ENCODE data around the gene IWS1.

IWS1 gene

DNA sequence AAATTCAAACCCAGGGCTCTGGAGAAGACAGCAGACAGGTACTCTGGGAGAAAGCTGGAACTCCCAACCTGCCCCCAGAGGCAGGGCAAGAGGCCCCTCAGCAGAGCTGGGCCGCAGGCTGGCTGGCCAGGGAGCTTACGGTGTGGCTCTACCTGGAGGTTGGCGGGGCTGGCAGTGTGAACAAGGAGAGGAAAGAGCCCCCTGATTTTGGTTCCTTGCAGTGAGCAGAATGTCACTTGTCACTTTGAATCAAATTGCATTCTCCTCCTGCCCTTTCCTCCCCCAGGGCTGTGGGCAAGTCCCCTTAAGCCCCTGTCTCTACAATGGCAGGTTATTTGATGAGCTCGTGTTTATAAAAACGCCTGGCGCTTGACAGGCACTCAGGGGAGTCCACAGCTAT, 41.8 kb upstream of the IWS1 start:
- Histone ChIP-seq H3K4me1 (ENCODE audit: control insufficient read depth, insufficient read depth, low read length) (peaks cover 5% of the 10 kb centered on the region), H3K9ac (ENCODE audit: low read length) (no peak overlapping the region), H3K9me3 (ENCODE audit: control insufficient read depth, insufficient read depth, low read depth, low read length) (no peaks in the 10 kb centered on the region), H3K27me3 (ENCODE audit: control insufficient read depth, insufficient read depth, low read length) (no peaks in the 10 kb centered on the region), H3K4me3 (ENCODE audit: low read depth, low read length) (no peak overlapping the region), H3K36me3 (ENCODE audit: control insufficient read depth, insufficient read depth, low read length) (no peaks in the 10 kb centered on the region), H3K27ac (ENCODE audit: low read depth, low read length) (no peak overlapping the region)

- no peaks in the 10 kb centered on the region for H3K36me3 ChIP-seq (ENCODE audit: control insufficient read depth, insufficient read depth, low read length)
- no peaks in the 10 kb centered on the region for H3K9me3 ChIP-seq (ENCODE audit: control insufficient read depth, insufficient read depth, low read depth, low read length)
- no peak overlapping the region for H3K27ac ChIP-seq (ENCODE audit: low read depth, low read length)
- H3K4me3 ChIP-seq (ENCODE audit: low read depth, low read length) = no peak overlapping the region
- no peak overlapping the region for H3K9ac ChIP-seq (ENCODE audit: low read length)
- H3K27me3 ChIP-seq (ENCODE audit: control insufficient read depth, insufficient read depth, low read length) = no peaks in the 10 kb centered on the region
- H3K4me1 ChIP-seq (ENCODE audit: control insufficient read depth, insufficient read depth, low read length) = peaks cover 5% of the 10 kb centered on the region
These were observed 41.1 kb upstream of the IWS1 start for GRCh38 chr2:127567351-127567854.

DNA sequence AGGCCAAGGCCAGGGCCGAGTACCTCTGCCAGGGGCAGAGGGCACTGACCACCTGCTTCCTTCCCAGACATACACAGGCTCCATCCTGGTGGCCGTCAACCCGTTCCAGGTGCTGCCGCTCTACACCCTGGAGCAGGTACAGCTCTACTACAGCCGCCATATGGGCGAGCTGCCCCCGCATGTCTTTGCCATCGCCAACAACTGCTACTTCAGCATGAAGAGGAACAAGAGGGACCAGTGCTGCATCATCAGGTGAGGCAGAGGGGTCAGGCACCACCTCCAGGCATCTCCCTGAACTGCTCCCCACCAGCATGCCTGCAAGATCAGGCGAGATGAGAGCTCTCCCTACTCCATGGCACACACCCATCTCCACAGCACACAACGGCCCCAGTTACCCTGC, 40.3 kb upstream of the IWS1 start:
- no peak overlapping the region for H3K9ac ChIP-seq (ENCODE audit: low read length)
- no peaks in the 10 kb centered on the region for H3K36me3 ChIP-seq (ENCODE audit: control insufficient read depth, insufficient read depth, low read length)
- H3K4me1 ChIP-seq (ENCODE audit: control insufficient read depth, insufficient read depth, low read length) = peaks cover 5% of the 10 kb centered on the region
- no peak overlapping the region for H3K4me3 ChIP-seq (ENCODE audit: low read depth, low read length)
- H3K27ac ChIP-seq (ENCODE audit: low read depth, low read length) = no peak overlapping the region
- no peaks in the 10 kb centered on the region for H3K9me3 ChIP-seq (ENCODE audit: control insufficient read depth, insufficient read depth, low read depth, low read length)
- H3K27me3 ChIP-seq (ENCODE audit: control insufficient read depth, insufficient read depth, low read length) = no peaks in the 10 kb centered on the region

DNA sequence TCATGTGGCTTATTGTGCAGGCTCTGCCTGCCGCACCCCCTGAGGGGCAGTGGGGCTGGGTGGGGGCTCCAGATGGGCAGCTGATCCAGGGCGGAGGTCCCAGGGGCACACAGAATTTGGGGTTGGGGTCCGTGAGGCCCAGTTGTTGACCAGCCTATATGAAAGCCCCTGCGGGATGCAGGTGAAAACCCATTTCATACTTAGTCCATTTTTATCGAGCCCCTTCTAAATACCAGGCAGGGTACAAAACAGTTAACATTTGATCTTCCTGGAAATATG, 39.8 kb upstream of the IWS1 start:
- no peaks in the 10 kb centered on the region for H3K9me3 ChIP-seq (ENCODE audit: control insufficient read depth, insufficient read depth, low read depth, low read length)
- no peak overlapping the region for H3K4me3 ChIP-seq (ENCODE audit: low read depth, low read length)
- peaks cover 5% of the 10 kb centered on the region for H3K4me1 ChIP-seq (ENCODE audit: control insufficient read depth, insufficient read depth, low read length)
- no peaks in the 10 kb centered on the region for H3K36me3 ChIP-seq (ENCODE audit: control insufficient read depth, insufficient read depth, low read length)
- no peak overlapping the region for H3K9ac ChIP-seq (ENCODE audit: low read length)
- no peaks in the 10 kb centered on the region for H3K27me3 ChIP-seq (ENCODE audit: control insufficient read depth, insufficient read depth, low read length)
- no peak overlapping the region for H3K27ac ChIP-seq (ENCODE audit: low read depth, low read length)

- H3K27me3 ChIP-seq (ENCODE audit: control insufficient read depth, insufficient read depth, low read length) = no peaks in the 10 kb centered on the region
- no peaks in the 10 kb centered on the region for H3K9me3 ChIP-seq (ENCODE audit: control insufficient read depth, insufficient read depth, low read depth, low read length)
- H3K9ac ChIP-seq (ENCODE audit: low read length) = no peak overlapping the region
- H3K4me3 ChIP-seq (ENCODE audit: low read depth, low read length) = no peak overlapping the region
- H3K36me3 ChIP-seq (ENCODE audit: control insufficient read depth, insufficient read depth, low read length) = no peaks in the 10 kb centered on the region
- H3K4me1 ChIP-seq (ENCODE audit: control insufficient read depth, insufficient read depth, low read length) = peaks cover 7% of the 10 kb centered on the region
- no peak overlapping the region for H3K27ac ChIP-seq (ENCODE audit: low read depth, low read length)
These were observed 39.2 kb upstream of the IWS1 start for GRCh38 chr2:127565261-127566138.

- no peaks in the 10 kb centered on the region for H3K27me3 ChIP-seq (ENCODE audit: control insufficient read depth, insufficient read depth, low read length)
These were observed 38.4 kb upstream of the IWS1 start for GRCh38 chr2:127564429-127565260.

GRCh38 chr2:127563458-127564428, 37.5 kb upstream of the IWS1 start:
- Histone ChIP-seq H3K4me1 (ENCODE audit: control insufficient read depth, insufficient read depth, low read length) (peaks cover 15% of the 10 kb centered on the region), H3K9me3 (ENCODE audit: control insufficient read depth, insufficient read depth, low read depth, low read length) (no peaks in the 10 kb centered on the region), H3K4me3 (ENCODE audit: low read depth, low read length) (no peak overlapping the region), H3K27ac (ENCODE audit: low read depth, low read length) (no peak overlapping the region), H3K9ac (ENCODE audit: low read length) (no peak overlapping the region), H3K36me3 (ENCODE audit: control insufficient read depth, insufficient read depth, low read length) (no peaks in the 10 kb centered on the region), H3K27me3 (ENCODE audit: control insufficient read depth, insufficient read depth, low read length) (no peaks in the 10 kb centered on the region)

More at GRCh38 chr2:127564429-127565260, 38.4 kb upstream of the IWS1 start:
- Histone ChIP-seq H3K36me3 (ENCODE audit: control insufficient read depth, insufficient read depth, low read length) (no peaks in the 10 kb centered on the region), H3K4me1 (ENCODE audit: control insufficient read depth, insufficient read depth, low read length) (peaks cover 12% of the 10 kb centered on the region), H3K27ac (ENCODE audit: low read depth, low read length) (no peak overlapping the region), H3K9me3 (ENCODE audit: control insufficient read depth, insufficient read depth, low read depth, low read length) (no peaks in the 10 kb centered on the region), H3K9ac (ENCODE audit: low read length) (no peak overlapping the region), H3K4me3 (ENCODE audit: low read depth, low read length) (no peak overlapping the region)

- H3K36me3 ChIP-seq (ENCODE audit: control insufficient read depth, insufficient read depth, low read length) = no peaks in the 10 kb centered on the region
- no peaks in the 10 kb centered on the region for H3K27me3 ChIP-seq (ENCODE audit: control insufficient read depth, insufficient read depth, low read length)
- H3K9me3 ChIP-seq (ENCODE audit: control insufficient read depth, insufficient read depth, low read depth, low read length) = no peaks in the 10 kb centered on the region
- no peak overlapping the region for H3K27ac ChIP-seq (ENCODE audit: low read depth, low read length)
- H3K9ac ChIP-seq (ENCODE audit: low read length) = no peak overlapping the region
- H3K4me1 ChIP-seq (ENCODE audit: control insufficient read depth, insufficient read depth, low read length) = peaks cover 12% of the 10 kb centered on the region
- no peak overlapping the region for H3K4me3 ChIP-seq (ENCODE audit: low read depth, low read length)
These were observed 36.6 kb upstream of the IWS1 start for GRCh38 chr2:127562936-127563335.

GRCh38 chr2:127561371-127561770, 35.1 kb upstream of the IWS1 start:
- no peak overlapping the region for H3K9ac ChIP-seq (ENCODE audit: low read length)
- no peaks in the 10 kb centered on the region for H3K36me3 ChIP-seq (ENCODE audit: control insufficient read depth, insufficient read depth, low read length)
- H3K4me3 ChIP-seq (ENCODE audit: low read depth, low read length) = no peak overlapping the region
- no peaks in the 10 kb centered on the region for H3K9me3 ChIP-seq (ENCODE audit: control insufficient read depth, insufficient read depth, low read depth, low read length)
- H3K27me3 ChIP-seq (ENCODE audit: control insufficient read depth, insufficient read depth, low read length) = no peaks in the 10 kb centered on the region
- H3K4me1 ChIP-seq (ENCODE audit: control insufficient read depth, insufficient read depth, low read length) = peaks cover 10% of the 10 kb centered on the region
- H3K27ac ChIP-seq (ENCODE audit: low read depth, low read length) = no peak overlapping the region

- H3K9me3 ChIP-seq (ENCODE audit: control insufficient read depth, insufficient read depth, low read depth, low read length) = no peaks in the 10 kb centered on the region
- peaks cover 10% of the 10 kb centered on the region for H3K4me1 ChIP-seq (ENCODE audit: control insufficient read depth, insufficient read depth, low read length)
These were observed 34.6 kb upstream of the IWS1 start for GRCh38 chr2:127560931-127561280.

More at GRCh38 chr2:127560931-127561280, 34.6 kb upstream of the IWS1 start:
- no peak overlapping the region for H3K27ac ChIP-seq (ENCODE audit: low read depth, low read length)
- no peak overlapping the region for H3K4me3 ChIP-seq (ENCODE audit: low read depth, low read length)
- H3K9ac ChIP-seq (ENCODE audit: low read length) = no peak overlapping the region
- H3K36me3 ChIP-seq (ENCODE audit: control insufficient read depth, insufficient read depth, low read length) = no peaks in the 10 kb centered on the region
- H3K27me3 ChIP-seq (ENCODE audit: control insufficient read depth, insufficient read depth, low read length) = no peaks in the 10 kb centered on the region
